Lower leg skin (tissue), 3 donors: ENCODE results near the gene FLRT2.

Experiments used
- CTCF ChIP-seq, 3 donors: fragments of 450-650 bp; IDR thresholded peaks; one replicate each; pipeline ENCODE4 v1.5.1; 2016; ENCODE audit warnings: antibody characterized with exemption in 3 of 3, mild to moderate bottlenecking in 3 of 3, moderate library complexity in 2 of 3
- POLR2A ChIP-seq, 2 donors: fragments of 450-650 bp; IDR thresholded peaks; one replicate each; pipeline ENCODE4 v1.6.1; 2016 to 2017; ENCODE audit warnings: antibody characterized with exemption in 2 of 2, mild to moderate bottlenecking in 1 of 2, moderate library complexity in 1 of 2

- TF ChIP-seq CTCF (IDR thresholded peaks at IDR 0.05) (no peak), POLR2A (IDR thresholded peaks at IDR 0.05) (no peak)
Observed at GRCh38 chr14:85528080-85528896, 1.7 kb upstream of the FLRT2 start.
